GM21723 (cell line): Measurements from ENCODE around the gene TREM2.
"Not testable (repeated sequence)": the region's sequence is repeated elsewhere in the genome, so short reads cannot be mapped to it uniquely, and the experiment has no call there.

Experiments used
- ATAC-seq: cut with Tn5 transposase; IDR thresholded peaks from one replicate; pipeline ENCODE4 v1.9.1; 2021; ENCODE audit warnings: mild to moderate bottlenecking, moderate library complexity; ENCODE audit not compliant: unreplicated experiment

The TREM2 gene

DNA sequence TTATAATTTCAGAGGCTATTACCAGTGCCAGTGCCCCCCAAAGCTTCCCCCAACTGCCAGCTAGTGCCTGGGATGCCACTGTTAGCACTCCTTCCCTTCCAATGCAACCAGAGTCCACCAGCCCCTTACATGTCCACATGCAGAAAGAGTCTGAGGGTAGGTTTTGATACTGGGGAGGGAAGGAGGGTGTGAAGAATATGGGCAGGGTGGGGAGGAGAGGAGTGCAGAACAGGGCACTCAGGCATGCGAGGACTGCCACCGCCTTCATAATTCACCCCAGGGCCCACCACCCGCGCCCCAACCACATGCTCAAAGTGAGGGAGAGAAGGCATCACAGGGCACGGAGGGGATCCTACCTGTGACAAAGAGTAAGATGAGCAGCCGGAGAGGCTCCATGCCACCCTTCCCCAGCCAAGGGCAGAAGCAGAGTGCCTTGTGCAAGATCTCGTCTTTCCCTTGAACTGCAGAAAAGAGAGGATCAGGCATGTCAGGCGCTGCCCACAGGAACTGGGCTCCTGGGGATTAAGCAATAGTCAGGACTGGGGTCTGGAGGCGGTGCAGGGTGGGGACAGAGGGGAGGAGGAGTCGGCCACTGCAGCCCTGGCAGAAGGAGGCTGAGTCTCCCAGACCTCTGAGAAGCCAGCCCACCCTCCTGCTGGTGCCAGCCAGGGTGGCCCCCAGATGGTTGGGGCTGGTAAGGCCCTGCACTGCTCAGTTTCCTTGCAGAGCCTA, at the start of gene TREM2:
TREM2 (minus strand) TSS at position 430 of the 732 bp plus-strand sequence; CDS start at position 396, 34 bp downstream.
- ATAC-seq: no peak

- ATAC-seq: no peak
Observed at GRCh38 chr6:41209547-41210320, 46.8 kb upstream of the TREM2 start.

DNA sequence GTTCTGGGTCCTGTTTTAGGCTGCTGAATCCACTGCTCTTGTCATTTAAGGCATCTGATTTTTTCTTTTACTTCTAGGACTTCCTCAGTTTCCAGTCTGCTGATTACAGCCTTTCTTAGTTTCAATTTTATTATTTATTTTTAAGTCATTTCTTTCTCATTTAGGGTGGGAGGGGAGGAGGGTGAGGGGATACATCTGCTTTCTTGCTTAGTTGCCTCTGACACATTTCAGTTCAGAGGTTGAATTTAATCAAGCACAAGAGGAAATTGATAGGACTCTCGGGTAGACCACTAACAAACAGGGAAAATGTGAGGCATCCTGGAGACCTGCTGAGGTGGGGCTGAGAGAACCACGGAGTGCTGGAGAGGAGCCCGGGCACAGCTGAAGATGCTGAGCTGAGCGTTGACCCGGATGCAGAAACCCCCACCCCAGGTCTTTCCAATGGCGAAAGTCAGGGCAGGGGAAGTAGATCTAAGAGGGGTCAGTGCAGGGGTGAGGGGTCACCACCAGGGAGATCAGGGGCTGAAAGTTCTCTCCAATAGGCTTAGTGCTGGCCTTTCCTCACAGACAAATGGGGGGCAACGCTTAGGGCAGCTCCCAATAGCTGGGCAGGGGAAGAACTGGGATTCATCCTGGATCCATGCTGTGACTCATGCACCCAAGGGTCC, 45.7 kb upstream of the TREM2 start:
- ATAC-seq: no peak

- ATAC-seq: no peak
Observed at GRCh38 chr6:41204156-41204555, 41.2 kb upstream of the TREM2 start.

DNA sequence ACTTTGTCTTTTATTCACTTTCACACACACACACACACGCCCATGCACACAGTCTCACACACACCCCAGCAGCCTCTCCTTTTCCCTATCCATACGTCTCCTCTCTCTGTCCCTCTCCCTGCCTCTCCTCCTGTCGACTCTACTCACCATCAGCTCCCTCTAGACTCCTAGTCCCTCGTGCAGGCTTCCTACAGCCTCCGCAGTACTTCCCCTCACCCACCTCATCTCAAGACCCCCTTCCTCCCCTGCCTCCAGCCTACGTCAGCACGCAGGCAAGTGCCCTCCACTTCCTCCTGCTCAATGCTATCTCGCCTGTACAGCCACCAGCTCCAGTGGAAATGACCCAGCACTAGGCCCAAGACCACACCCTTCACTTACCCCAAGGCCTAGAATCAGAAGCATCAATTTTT, 38.9 kb upstream of the TREM2 start:
- ATAC-seq: no peak

GRCh38 chr6:41200901-41201763, 38.2 kb upstream of the TREM2 start, which contains the start of gene TREML2:
TREML2 (minus strand) TSS chr6:41201149; CDS start chr6:41201008, 141 bp downstream.
- ATAC-seq: peak; percentile 32

- ATAC-seq: peak; percentile 29
Observed at GRCh38 chr6:41200296-41200900, 37.5 kb upstream of the TREM2 start.

GRCh38 chr6:41199552-41200246, 36.8 kb upstream of the TREM2 start:
- peak; percentile 62 for ATAC-seq

- ATAC-seq: no peak
Observed at GRCh38 chr6:41197234-41197633, 34.3 kb upstream of the TREM2 start.

- no peak for ATAC-seq
Observed at GRCh38 chr6:41194386-41194785, 31.5 kb upstream of the TREM2 start.

- ATAC-seq: no peak
Observed at GRCh38 chr6:41193884-41194283, 31.0 kb upstream of the TREM2 start.

DNA sequence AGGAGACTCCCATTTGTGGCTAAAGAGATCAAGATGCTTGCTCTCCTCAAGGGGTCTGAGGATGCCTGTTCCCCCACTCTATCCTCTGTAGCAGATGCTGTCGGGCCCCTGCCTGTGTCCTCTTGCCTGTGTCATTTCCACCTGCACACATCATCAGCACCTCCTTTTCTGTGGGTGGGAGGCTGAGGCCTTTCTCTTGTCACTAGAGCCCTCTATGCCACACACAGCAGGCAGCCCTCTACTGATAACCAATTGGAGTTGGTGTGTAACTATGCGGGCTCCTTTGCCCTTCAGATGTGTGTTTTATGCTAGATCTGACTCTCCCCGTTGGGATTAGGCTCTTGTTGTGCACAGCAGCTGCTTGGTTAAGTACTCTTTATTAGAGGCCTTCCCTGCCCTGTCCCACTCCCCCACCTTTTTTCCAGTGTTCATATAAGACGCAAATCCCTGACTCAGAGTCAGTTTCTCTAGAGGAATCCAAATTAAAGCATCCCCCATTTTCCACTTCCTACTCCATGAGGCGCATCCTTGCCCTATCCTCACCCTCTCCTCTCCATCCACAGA, 30.3 kb upstream of the TREM2 start:
- ATAC-seq: no peak

- ATAC-seq: no peak
Observed at GRCh38 chr6:41191569-41191968, 28.7 kb upstream of the TREM2 start.

DNA sequence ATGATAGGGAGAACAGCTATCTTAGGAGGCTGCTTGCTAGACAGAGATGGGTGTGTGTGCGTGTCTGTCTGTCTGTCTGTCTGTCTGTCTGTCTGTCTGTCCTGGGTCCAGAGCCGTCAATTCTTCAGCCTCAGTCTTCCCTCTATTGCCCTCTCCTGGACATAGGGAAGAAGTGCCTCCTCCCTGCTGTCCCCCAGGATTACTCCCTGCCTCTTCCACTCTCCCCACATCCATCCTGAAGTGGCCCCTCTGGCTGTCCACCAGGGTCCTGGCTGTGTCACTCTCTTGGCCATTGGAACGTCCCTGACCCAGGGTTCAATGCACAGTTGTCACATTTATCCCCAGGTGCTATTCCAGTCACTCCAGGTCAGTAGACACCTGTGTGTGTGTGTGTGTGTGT, 27.9 kb upstream of the TREM2 start:
- ATAC-seq: no peak

DNA sequence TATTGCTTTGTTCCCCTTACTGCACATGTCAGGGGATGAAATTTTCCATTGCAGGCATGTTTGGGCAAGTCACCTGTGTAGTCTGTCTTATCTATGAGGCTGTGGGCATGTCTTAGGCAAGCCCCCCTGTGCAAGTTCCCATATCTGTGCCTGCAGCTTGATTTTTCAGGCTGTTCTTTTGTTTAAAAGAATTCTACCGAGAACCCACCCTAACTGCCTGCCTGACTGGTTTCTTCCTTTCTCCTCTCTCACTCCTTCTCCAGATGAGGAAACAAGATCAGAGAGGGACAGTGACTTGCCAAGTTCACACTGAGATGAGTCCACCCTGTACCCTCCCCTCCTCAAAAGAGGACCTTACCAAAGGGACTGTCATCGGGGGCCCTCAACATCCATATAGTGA, 27.1 kb upstream of the TREM2 start:
- ATAC-seq: no peak

- ATAC-seq: not testable (repeated sequence)
Observed at GRCh38 chr6:41189046-41189445, 26.1 kb upstream of the TREM2 start.

GRCh38 chr6:41187924-41188886, 25.3 kb upstream of the TREM2 start:
- no peak for ATAC-seq

- no peak for ATAC-seq
Observed at GRCh38 chr6:41186031-41186562, 23.2 kb upstream of the TREM2 start.
